ENCODE results near the gene XRCC4. TPM values are rescaled to one million over a fixed set of nuclear protein-coding genes. Genes with fewer than 3 reads are reported as not detected.

Gene XRCC4
- total and polyA plus RNA-seq, 9 of the 15 experiments (the other 6 are each of a cell fraction or from before 2014, with no cell fraction given) = 13.6 to 61.6 (median 22.4) TPM

GRCh38 chr5:83076742-83077661, at the start of gene XRCC4, which contains the start of gene TMEM167A (continued):
- TF ChIP-seq ESRRA (IDR thresholded peaks at IDR 0.05; ENCODE audit: borderline replicate concordance, low read depth) (peak; percentile 85), ZFX (CRISPR knock-in tag; IDR thresholded peaks at IDR 0.05) (peak; percentile 86), TCF3 (CRISPR knock-in tag; IDR thresholded peaks at IDR 0.05) (no peak), TSHZ1 (CRISPR knock-in tag; IDR thresholded peaks at IDR 0.05) (no peak), ETS1 (conservative IDR thresholded peaks at IDR 0.05; ENCODE audit: control insufficient read depth, low read depth, low read length) (peak; percentile 35; the same call in 1 of the 2 replicates), ZBTB17 (CRISPR knock-in tag; IDR thresholded peaks at IDR 0.05) (peak; percentile 41; the same call in 1 of the 2 replicates), ZNF263 (CRISPR knock-in tag; IDR thresholded peaks at IDR 0.05; ENCODE audit: borderline replicate concordance) (no peak), CLOCK (CRISPR knock-in tag; IDR thresholded peaks at IDR 0.05; ENCODE audit: borderline replicate concordance) (no peak), ZNF318 (IDR thresholded peaks at IDR 0.05; ENCODE audit: borderline replicate concordance in 1 of 2, low read depth in 1 of 2) (no peak)
